Testis (tissue), 2 donors: ENCODE data around the gene AGBL4.

ENCODE experiments used
- POLR2A ChIP-seq: fragments of 450-650 bp; IDR thresholded peaks from one replicate; pipeline ENCODE4 v1.6.1; 2017; ENCODE audit warnings: antibody characterized with exemption, mild to moderate bottlenecking, moderate library complexity
- TF ChIP-seq, protein P1 (sequence below), 3 experiments: fragments of 450-650 bp in 2 of 3; fragments of 200-600 bp in 1 of 3; sonication (generic) in 1 of 3; IDR thresholded peaks; one replicate each; pipeline ENCODE4 v1.5.1; 2016 to 2019; ENCODE audit warnings: antibody characterized with exemption in 3 of 3, mild to moderate bottlenecking in 2 of 3, moderate library complexity in 1 of 3

GRCh38 chr1:49016030-49016977, 1007.5 kb downstream of the AGBL4 start:
- TF ChIP-seq, protein P1, sequence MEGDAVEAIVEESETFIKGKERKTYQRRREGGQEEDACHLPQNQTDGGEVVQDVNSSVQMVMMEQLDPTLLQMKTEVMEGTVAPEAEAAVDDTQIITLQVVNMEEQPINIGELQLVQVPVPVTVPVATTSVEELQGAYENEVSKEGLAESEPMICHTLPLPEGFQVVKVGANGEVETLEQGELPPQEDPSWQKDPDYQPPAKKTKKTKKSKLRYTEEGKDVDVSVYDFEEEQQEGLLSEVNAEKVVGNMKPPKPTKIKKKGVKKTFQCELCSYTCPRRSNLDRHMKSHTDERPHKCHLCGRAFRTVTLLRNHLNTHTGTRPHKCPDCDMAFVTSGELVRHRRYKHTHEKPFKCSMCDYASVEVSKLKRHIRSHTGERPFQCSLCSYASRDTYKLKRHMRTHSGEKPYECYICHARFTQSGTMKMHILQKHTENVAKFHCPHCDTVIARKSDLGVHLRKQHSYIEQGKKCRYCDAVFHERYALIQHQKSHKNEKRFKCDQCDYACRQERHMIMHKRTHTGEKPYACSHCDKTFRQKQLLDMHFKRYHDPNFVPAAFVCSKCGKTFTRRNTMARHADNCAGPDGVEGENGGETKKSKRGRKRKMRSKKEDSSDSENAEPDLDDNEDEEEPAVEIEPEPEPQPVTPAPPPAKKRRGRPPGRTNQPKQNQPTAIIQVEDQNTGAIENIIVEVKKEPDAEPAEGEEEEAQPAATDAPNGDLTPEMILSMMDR (IDR thresholded peaks at IDR 0.05) = no peak
- no peak for TF ChIP-seq POLR2A
